Left ventricle myocardium superior (tissue), 1 donor: ENCODE data around the gene ZXDA. TPM values are rescaled to one million over a fixed set of nuclear protein-coding genes. Genes with fewer than 3 reads are reported as not detected.
A peak's percentile ranks its signal among the peaks of the same experiment; 100 is the strongest.
"Not testable (repeated sequence)": the region's sequence is repeated elsewhere in the genome, so short reads cannot be mapped to it uniquely, and the experiment has no call there.

Experiments
- ATAC-seq: fragments of 200-7000 bp; cut with Tn5 transposase; one replicate; pipeline ENCODE4 v1.9.1; 2020; ENCODE audit warnings: mild to moderate bottlenecking, moderate library complexity
- DNase-seq: peaks from one replicate; pipeline ENCODE4 v3.0.0-alpha.2; 2020
- intact Hi-C: fragments of 100-400 bp; cut with micrococcal nuclease; formaldehyde crosslinking; loops from one replicate; pipeline ENCODE4 v1.11.0; 2022
- long read RNA-seq: library from polyadenylated mRNA; unstranded; transcript quantifications from one replicate; pipeline ENCODE4 v2.0.0, GENCODE V29; 2021
- total RNA-seq: library from RNA; stranded (reverse); fragmentation: NEBNext Ultra II Directional; extraction: Animal tissue kit (Norgen Biotek cat#: 25700); gene quantifications from one replicate; pipeline ENCODE4 v1.2.1, GENCODE V29; 2021
- donor health status: DM: no; HTN: yes; CAD: no; lungs with severe emphysema.

The ZXDA gene
- 3.7 TPM for total RNA-seq
- long read RNA-seq, full-length matches to known transcripts = 6 of 6 reads
- long read RNA-seq, partial matches to known transcripts = 0 of 6 reads
- long read RNA-seq, other reads (novel, unspliced or antisense) = 0 of 6 reads

- peak; percentile 82 for ATAC-seq
- intact Hi-C loops, DNase-seq: not testable (repeated sequence)
Observed at GRCh38 chrX:57910287-57910912, at the start of gene ZXDA. ZXDA (minus strand) TSS chrX:57910458; CDS start chrX:57910420, 38 bp downstream.

DNA sequence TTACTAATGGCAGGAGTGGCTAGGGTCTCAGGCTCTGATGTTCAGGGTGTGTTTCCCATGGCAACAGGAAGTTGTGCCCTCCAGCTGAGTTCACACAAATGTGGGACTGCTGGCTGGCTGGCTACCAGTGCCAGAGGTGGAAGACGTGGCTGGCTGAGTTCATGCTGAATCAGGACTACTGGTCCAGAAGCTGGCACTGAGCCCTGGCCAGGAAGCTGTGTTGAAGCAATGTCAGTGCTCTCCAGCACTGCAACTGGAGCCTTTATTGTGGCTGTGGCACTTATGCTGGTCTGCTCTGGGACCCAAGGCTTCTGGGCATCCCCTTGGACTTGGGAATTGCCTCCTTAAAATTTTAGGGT lies 42.0 kb upstream of the ZXDA start:
- ATAC-seq = peak; percentile 44
- peak; percentile 56 for DNase-seq
- intact Hi-C loops = no loop called here

DNA sequence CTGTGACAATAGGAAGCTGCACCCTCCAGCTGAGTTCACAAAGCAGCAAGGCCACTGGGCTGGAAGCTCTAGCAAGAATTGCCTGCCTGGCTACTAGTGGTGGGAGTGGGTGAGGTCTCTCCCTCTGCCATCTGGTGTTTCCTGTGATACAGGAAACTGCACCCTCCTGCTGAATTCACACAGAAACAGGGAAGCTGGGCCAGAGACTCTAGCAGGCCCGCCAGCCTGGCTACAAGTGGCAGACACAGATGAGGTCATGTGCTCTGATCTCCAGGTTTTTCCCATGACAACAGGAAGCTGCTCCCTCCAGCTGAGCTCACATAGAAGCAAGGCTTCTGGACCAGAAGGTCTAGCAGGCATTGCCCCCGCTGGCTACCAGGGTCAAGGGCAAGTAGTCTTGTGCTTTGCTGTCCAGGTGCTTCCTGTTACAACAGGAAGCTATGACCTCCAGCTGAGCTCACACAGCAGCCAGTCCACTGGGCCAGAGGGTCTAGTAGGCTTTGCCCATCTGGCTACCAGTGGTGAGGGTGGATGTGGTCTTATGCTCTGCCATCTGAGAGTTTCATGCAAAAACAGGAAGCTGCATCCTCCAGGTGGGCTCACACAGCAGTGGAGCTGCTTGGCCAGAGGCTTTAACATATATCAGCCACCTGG lies 41.5 kb upstream of the ZXDA start:
- DNase-seq = peak; percentile 32
- intact Hi-C loops = no loop called here
- peak; percentile 77 for ATAC-seq

GRCh38 chrX:57933321-57933720 lies 23.1 kb upstream of the ZXDA start:
- intact Hi-C loops = no loop called here
- DNase-seq (no peak), ATAC-seq (no peak)

GRCh38 chrX:57932266-57932665 lies 22.0 kb upstream of the ZXDA start:
- ATAC-seq = no peak
- DNase-seq = no peak
- intact Hi-C loops = no loop called here

GRCh38 chrX:57930051-57930450 lies 19.8 kb upstream of the ZXDA start:
- intact Hi-C loops = no loop called here
- ATAC-seq = no peak
- no peak for DNase-seq

- intact Hi-C loops = no loop called here
- ATAC-seq (peak; percentile 54), DNase-seq (no peak)
Observed at GRCh38 chrX:57929373-57929772, 19.1 kb upstream of the ZXDA start.

DNA sequence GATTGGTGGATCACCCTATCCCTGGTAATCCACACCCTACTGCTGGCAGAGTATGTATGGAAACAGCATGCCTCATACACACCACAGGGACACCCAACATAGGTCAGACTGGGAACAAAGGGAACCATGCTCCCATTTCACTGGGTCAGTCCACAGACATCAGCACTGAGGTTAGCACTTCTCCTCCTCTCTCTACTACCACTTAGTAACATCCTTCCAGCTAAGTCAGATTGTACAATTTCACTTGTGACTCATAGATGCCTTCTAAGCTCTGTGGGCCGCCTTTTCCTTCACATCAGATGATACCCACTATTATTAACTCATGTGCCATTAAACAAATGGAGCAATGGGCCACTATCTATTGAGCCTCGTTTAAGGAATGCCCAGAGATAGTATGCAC lies 15.5 kb upstream of the ZXDA start:
- no peak for ATAC-seq
- intact Hi-C loops = no loop called here
- no peak for DNase-seq

- ATAC-seq (peak; percentile 60), DNase-seq (peak; percentile 26)
- intact Hi-C loops = loop anchor here (5.0 kb wide), 1 partner anchor 97 kb away; no protein-coding TSS in a partner anchor
Observed at GRCh38 chrX:57918750-57919436, 8.6 kb upstream of the ZXDA start.

- no peak for ATAC-seq
- intact Hi-C loops = loop anchor here (5.0 kb wide), 1 partner anchor 93 kb away; no protein-coding TSS in a partner anchor
- no peak for DNase-seq
Observed at GRCh38 chrX:57915680-57916079, 5.4 kb upstream of the ZXDA start.

DNA sequence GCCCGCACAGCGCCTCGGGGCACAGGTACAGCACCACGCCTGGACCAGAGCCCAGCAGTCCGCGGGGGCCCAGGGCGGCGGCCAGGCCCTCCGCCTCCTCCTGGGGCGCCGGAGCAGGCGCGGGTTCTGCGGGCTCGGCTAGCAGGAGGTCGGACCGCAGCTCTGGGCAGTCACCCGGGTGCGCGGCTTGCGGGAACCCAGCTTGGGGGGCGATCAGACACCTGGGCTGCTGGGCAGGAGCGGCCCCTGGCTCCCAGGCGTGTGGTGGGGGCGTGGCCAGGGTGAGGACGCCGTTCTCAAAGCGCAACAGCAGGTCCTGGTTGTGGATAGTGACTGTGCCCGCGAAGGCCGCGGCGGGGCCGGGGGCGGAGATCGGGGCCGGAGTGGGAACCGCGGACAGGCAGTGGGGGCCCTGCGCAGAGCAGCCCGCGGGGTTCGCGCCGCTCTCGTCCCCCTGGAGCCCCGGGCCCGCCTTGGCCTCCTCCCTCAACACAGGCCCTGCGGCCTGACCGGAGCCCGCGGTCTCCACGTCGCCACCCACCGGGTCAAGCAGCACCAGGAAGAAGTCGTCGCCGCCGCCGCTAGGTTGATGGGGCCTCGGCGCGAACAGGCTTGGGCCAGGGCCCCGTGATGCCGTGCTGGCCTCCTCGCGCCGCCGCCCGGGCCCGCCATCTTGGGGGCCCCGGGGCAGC lies 517 bp downstream of the ZXDA start:
- peak; percentile 94 for ATAC-seq

GRCh38 chrX:57908972-57909594 lies 1.2 kb downstream of the ZXDA start:
- DNase-seq, ATAC-seq, intact Hi-C loops: not testable (repeated sequence)

More for the DNA sequence above, 517 bp downstream of the ZXDA start:
- intact Hi-C loops = not testable (repeated sequence)
- DNase-seq = peak; percentile 60

DNA sequence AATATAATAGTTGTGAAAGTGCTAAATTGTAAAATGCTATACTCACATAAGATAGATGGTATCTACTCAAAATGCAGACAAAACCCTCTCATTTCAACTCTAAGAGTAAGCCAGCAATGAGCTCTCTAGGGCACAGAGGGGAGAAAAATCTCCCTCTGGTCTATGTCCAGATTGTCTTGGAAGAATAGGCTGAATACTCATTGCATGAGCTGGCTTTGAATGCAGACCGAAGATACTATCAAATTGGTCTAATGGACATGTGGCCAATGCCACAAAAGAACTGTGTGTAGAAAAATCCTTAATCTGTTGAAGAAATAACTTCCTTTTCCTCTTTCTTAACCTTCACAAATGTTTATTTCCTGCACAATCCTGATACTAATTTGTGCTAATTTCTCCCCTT lies 3.5 kb downstream of the ZXDA start:
- DNase-seq = no peak
- no peak for ATAC-seq
- intact Hi-C loops = no loop called here

- ATAC-seq = no peak
- no peak for DNase-seq
- intact Hi-C loops = no loop called here
Observed at GRCh38 chrX:57905141-57905540, 5.1 kb downstream of the ZXDA start.

DNA sequence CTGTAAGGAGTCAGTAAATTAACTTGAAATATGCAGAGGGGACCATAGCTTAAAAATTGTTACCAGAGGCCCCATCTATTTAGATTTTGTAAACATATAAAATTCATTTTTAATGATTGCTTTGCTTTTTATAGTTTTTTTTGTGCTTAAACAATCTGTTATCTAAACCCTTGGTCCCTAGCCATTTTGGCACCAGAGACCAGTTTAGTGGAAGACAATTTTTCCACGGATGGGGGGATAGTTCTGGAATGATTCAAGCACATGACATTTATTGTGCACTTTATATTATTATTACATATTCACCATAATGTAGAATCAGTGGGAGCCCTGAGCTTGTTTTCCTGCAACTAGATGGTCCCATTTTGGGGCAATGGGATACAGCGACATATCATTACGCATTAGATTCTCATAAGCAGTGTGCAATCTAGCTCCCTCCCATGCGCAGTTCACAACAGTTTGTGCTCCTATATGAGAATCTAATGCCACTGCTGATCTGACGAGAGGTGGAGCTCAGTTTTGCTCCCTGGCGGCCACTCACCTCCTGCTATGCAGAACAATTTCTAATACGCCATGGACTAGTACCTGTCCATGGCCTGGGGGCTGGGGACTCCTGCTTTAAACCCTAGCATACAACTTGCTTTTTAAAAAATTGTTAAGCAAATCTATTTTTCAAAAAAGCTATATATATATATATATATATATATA lies 5.9 kb downstream of the ZXDA start:
- ATAC-seq (no peak), DNase-seq (no peak)
- intact Hi-C loops = no loop called here

DNA sequence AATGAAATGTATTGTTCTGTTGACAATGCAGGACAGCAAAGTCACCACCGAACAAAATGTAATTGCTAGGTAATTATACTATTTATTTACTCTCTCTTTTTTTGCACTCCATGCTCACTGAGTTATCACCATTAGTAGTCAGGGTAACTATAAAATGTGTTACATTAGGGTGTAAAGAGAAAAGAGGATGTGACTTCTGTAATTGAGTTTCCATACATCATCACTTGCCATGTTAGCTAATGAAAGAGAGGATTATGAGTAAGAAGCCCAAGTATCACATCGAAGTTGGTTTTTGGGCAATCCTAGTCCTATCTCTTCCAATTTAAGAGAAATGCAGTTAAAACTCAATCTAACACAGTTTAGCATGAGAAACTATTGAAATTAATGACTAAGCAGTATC lies 7.6 kb downstream of the ZXDA start:
- intact Hi-C loops = no loop called here
- ATAC-seq (no peak), DNase-seq (no peak)

- no peak for DNase-seq
- ATAC-seq = no peak
- intact Hi-C loops = no loop called here
Observed at GRCh38 chrX:57901466-57901865, 8.8 kb downstream of the ZXDA start.

DNA sequence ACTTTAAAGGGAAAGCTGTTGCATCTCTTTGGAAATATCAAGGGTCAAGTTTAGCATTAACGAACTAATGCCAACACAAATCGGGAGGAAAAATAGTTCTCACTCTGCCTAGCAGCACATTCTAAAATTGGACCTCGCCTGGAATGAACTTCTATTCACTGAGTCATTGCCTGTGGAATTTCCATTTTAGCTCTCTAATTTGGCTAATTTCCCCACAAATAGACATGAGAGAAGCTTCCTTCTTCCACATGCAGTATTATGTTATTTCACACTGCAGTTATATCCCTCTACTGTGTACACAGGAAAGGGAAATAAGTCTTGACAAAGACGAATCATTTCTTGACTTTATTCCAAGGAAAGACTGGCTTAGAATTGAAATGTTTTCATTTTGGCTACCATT lies 9.3 kb downstream of the ZXDA start:
- intact Hi-C loops = no loop called here
- DNase-seq (no peak), ATAC-seq (peak; percentile 72)

- intact Hi-C loops = no loop called here
- no peak for DNase-seq
- no peak for ATAC-seq
Observed at GRCh38 chrX:57899906-57900305, 10.4 kb downstream of the ZXDA start.
